ENCODE measurements around the gene OR51E1.
A peak's percentile ranks its signal among the peaks of the same experiment; 100 is the strongest.

Gene OR51E1

GRCh38 chr11:4643682-4644081 lies at the start of gene OR51E1:
Gene OR51E1, plus strand, starts transcription at chr11:4643982. Its CDS starts 8,545 bp downstream, at chr11:4652527.
- DNase-seq (ENCODE audit: low spot score) = no peak

DNA sequence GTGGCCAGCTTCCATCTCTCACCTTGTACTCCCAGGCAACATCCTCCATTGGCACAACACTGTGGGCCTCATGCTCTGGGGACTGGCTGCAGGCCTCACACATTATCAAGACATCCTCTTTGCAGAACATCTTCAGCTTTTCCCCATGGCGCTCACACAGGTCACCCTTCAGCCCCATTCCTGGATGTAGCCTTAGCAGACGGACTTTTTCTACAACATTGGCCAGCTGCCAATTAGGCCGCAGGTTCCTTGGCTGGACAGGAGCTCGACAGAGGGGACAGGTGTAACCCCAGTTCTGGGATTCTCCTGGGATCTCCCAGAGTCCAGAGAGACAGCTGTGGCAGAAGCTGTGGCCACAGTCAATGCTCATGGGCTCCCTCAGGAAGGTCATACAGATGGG lies 38.7 kb upstream of the OR51E1 start:
- no peak for DNase-seq (ENCODE audit: low spot score)

DNA sequence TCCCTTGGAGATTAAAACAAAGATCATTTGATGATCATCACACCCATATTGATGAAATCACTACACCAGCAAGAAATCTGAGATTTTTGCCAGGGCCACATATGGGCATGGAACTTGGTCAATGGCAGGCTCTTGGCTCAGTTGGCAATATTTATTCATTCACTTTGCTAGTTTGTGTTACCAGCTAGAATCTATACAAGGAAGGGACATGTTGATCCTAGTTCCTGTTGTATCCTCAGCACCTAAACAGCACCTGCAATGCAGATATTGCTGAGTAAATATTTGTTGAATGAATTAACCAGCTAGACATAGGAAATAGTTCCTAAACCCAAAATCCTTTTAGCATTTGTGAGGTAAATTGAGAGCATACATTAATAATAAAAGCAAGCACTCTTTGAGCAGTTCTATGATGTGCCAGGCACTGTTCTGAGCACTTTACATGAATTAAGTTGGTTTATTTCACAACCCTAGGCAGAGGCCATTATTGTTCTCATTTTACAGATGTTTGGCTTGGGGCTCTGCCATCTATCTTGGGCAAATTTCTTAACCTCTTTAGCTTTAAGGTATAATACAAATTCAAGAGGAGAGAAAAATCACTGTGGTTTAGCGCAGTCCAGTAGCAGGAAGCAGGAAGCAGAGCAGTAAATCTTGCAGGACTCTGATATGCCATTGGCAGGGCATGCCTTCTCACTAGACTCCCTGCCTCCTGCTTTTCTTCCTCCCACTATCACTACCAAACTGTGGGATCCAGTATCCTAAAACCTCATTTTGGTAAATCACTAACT lies 37.4 kb upstream of the OR51E1 start:
- DNase-seq (ENCODE audit: low spot score) = no peak

DNA sequence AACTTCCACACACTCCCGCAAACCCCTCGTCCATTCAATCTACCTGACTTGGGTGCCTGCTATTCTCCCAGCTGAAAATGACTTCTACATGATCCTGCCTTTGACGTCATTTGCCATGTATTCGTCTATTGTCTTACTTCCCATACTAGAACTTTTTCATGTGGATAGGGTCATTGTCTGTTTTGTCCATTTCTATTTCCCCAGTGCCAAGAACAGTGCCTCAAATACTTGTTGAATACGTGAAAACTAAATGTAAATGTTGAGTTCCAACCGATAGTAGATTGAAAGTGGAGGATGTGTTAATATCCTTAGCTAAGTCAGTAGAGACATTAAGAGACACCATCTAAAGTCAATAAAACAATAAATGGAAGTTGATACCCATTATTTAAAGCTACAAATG lies 36.7 kb upstream of the OR51E1 start:
- no peak for DNase-seq (ENCODE audit: low spot score)

DNA sequence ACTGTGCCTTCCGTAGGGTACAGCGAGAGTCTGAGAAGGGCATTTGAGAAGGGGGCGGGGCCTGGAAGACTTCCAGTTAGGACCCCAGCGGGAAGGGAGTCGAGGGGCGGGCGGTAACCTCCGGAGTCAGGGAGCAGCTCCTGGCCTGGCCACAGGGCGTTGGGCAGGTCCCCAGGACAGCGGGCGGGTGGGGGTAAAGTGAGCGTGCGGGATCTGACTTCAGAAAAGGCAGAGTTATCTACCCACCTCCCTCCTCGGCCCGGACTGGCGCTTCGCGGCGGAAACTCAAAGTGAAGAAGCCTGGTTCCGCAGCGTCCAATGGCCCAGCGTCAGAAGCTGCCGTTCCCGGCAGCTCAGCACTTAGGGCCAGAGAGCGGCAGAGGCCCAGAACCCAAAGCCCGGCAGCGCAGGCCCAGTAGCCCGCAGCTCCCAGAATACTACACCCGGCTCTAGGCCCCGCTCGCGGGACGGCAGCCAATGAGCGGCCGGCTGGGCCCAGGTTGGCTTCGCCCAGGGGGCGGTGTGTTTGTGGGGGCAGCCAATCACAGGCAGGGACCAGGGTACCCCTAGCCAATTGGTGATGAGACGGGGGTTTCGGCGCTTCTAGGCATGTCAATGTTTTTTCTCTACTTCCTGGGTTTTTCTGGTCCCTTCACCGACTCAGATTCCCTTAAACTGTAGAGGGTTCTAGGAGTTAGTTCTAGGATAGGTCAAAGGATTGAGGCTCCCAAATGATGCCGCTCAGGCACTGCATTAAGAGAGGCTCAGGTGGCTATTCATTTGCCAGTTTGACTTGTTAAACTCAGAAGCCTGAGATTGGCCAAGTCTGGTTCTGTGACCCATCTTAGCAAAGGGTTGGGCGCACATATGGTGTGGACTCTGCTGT lies 35.8 kb upstream of the OR51E1 start, which contains the start of gene TRIM68:
Gene TRIM68, minus strand, starts transcription at position 451 of the 886 bp plus-strand sequence. CDS start 2,727 bp downstream, outside the sequence.
- peak; percentile 98 for DNase-seq (ENCODE audit: low spot score)

- DNase-seq (ENCODE audit: low spot score) = no peak
These were observed 33.4 kb upstream of the OR51E1 start for GRCh38 chr11:4610258-4610935.

GRCh38 chr11:4611986-4612385 lies 31.8 kb upstream of the OR51E1 start:
- no peak for DNase-seq (ENCODE audit: low spot score)

- no peak for DNase-seq (ENCODE audit: low spot score)
These were observed 27.8 kb upstream of the OR51E1 start for GRCh38 chr11:4615856-4616444.

DNA sequence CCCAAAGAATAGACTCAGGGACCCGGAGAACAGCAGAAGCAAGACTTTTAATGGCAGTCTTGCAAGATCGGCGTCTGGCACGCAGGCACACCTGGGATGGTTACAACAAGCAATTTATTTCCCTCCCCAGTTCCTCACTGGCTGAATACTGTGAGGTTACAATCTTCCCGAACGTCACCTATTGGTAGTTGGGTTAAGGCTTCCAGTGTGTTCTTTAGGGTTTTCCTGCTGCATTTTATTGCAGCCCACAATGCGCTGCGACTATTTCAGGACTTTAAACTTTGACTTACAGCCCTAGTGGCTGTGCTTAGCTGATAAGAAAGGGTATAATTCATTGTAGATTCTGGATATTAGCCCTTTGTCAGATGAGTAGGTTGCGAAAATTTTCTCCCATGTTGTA lies 24.3 kb upstream of the OR51E1 start:
- DNase-seq (ENCODE audit: low spot score) = no peak

GRCh38 chr11:4626207-4627099 lies 17.3 kb upstream of the OR51E1 start:
- no peak for DNase-seq (ENCODE audit: low spot score)

- DNase-seq (ENCODE audit: low spot score) = no peak
These were observed 7.6 kb upstream of the OR51E1 start for GRCh38 chr11:4636136-4636535.

GRCh38 chr11:4636962-4637661 lies 6.7 kb upstream of the OR51E1 start, which contains the start of gene OR51D1:
Gene OR51D1, plus strand, starts transcription at chr11:4637477. Its CDS starts 2,314 bp downstream, at chr11:4639791.
- no peak for DNase-seq (ENCODE audit: low spot score)

DNA sequence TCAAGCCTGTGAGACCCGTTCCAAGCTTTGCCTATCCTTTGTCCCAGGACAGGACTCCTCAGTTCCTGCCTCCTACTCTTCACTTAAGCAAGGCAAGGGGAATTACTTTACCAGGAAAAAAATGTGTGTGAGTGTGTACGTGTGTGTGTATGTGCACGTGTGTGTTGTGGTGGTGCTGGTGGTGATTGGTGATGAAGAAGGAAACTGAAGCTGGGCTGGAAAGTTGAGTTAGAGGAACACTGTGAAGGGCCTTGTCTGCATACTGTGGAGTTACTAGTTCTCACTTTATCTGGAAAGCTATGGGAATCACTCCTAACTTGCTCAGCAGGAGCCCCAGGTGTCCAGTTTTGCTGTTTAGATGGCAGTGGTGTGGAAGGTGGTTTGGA lies 6.1 kb upstream of the OR51E1 start:
- no peak for DNase-seq (ENCODE audit: low spot score)

- no peak for DNase-seq (ENCODE audit: low spot score)
These were observed 3.9 kb upstream of the OR51E1 start for GRCh38 chr11:4639931-4640330.

DNA sequence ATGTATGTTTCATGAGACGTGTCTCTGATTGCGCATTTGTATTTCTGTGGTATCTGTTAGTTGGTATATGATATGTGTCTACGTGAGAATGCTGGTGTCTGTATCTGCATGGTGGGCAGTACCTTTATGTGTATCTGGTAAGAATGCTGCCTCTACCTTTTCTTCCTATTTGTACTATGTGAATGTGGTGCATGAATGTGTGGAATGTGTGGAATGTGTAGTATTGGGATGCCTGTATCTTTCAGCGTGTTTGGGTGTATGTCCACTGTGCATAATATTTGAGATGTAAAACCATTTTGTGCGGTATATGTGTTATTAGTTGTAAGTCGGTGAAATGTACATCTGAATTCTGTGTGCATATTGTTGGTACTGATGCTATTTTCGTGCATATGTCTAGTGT lies 2.3 kb upstream of the OR51E1 start:
- DNase-seq (ENCODE audit: low spot score) = no peak

DNA sequence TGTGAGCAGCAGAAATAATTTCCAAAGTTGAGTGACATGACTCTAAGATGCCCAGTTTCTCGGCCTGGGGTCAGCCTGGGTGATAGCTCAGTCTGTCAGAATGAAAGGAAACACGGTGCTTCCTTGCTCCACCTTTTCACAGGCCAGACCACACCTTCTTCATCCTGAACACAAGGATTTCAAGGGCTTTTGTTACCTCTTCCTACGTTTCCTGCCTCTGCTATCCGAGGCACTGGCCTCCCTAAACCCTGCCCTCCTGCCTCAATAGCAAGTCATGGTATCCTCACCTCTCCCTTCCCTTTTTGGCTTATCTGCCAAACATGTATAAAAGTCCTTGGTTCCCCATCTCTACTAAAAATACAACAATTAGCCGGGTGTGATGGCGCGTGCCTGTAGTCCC lies 1.7 kb upstream of the OR51E1 start:
- no peak for DNase-seq (ENCODE audit: low spot score)

DNA sequence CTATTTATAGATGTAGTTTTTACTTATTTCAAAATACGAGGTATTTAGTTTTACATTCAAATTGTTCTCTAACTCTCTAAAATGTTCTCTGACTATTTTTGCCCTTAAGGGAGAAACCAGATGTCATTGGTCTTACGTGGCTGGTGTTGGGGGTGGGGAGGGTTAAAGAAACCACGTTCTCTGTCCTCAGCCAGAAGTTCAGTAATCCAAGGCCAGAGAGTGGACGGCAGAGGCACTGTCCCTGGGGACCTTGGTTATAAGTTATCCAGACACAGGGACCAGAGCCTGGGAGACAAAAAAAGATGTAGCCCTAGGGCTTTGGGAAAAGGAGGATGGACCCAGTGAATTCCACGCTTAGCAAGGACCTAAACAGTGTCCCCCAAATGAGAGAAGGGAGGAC lies 706 bp upstream of the OR51E1 start:
- no peak for DNase-seq (ENCODE audit: low spot score)

DNA sequence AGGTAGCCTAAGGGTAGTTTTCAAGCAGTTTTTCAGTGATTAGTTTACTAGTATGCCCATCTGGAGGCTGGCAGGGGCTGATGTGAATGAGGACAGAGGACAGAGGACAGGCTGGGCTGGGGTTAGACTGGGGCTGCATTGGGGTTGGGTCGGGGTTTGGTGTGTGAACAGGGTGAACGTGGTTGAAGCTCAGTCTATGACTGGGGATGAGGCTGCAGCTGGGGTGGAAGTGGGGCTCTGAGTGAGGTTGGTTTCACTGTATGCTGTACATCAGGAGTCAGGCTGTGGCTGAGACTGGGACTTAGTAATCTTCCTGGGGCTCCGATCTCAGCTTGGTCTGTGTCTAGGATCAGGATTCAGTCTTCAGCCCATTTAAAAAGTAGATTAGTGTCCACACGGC lies 451 bp downstream of the OR51E1 start:
- DNase-seq (ENCODE audit: low spot score) = no peak

GRCh38 chr11:4645974-4646373 lies 2.2 kb downstream of the OR51E1 start:
- no peak for DNase-seq (ENCODE audit: low spot score)

- DNase-seq (ENCODE audit: low spot score) = no peak
These were observed 4.0 kb downstream of the OR51E1 start for GRCh38 chr11:4647766-4648165.

All from left forelimb (tissue), 1 donor.